HepG2 (cell line): ENCODE measurements around the gene CAMTA1. TPM values are rescaled to one million over a fixed set of nuclear protein-coding genes. Genes with fewer than 3 reads are reported as not detected.

ENCODE experiments used
- ATAC-seq: fragments of 200-7000 bp; cut with Tn5 transposase; 3 replicates; pipeline ENCODE4 v1.9.1; 2020; ENCODE audit warnings: mild to moderate bottlenecking, moderate library complexity
- BruUV-seq: library from RNA; stranded (reverse); fragments of 400-500 nt; replicated peaks from 2 replicates; lab custom pipeline; 2021; lab: Mats Ljungman, UMichigan
- CTCF ChIA-PET: fragments of 300-600 bp; formaldehyde crosslinking; extraction: SDS; loops from one replicate; lab custom pipeline; 2021; ENCODE audit warnings: low total read pairs, inconsistent platforms, low intra/inter-chr PET ratio; lab: Yijun Ruan, JAX
- POLR2A ChIA-PET: fragments of 350-600 bp; sonication (Branson Sonifier 250); formaldehyde crosslinking; loops from one replicate; lab custom pipeline; 2020; ENCODE audit warnings: antibody characterized with exemption, inconsistent platforms; lab: Yijun Ruan, JAX
- DNase-seq: peaks from one replicate; pipeline ENCODE4 v3.0.0-alpha.2; 2015; ENCODE audit warnings: low spot score
- FAIRE-seq: peaks from 3 replicates; lab custom pipeline; 2011; peaks lifted over from hg19 to GRCh38; lab: Jason Lieb, UNC
- H2AFZ ChIP-seq: one replicate; pipeline ENCODE4 v1.6.1; 2011; ENCODE audit warnings: low read length, inconsistent platforms
- H3K27ac ChIP-seq: fragments of 300-600 bp; 3 replicates; pipeline ENCODE4 v1.8.0; 2011; ENCODE audit warnings: mixed run types, mild to moderate bottlenecking, mixed read lengths, low read length, inconsistent platforms; ENCODE audit not compliant: insufficient read depth; ENCODE audit errors: extremely low read length
- H3K27me3 ChIP-seq, 2 experiments: fragments of 200-600 bp in 1 of 2; 2 replicates in 1 of 2; 3 replicates in 1 of 2; pipeline versions ENCODE4 v1.6.0 to v1.8.0; 2011; ENCODE audit warnings: low read length in 2 of 2, mild to moderate bottlenecking in 2 of 2, moderate library complexity in 2 of 2, inconsistent platforms in 1 of 2; ENCODE audit not compliant: insufficient read depth in 2 of 2, control insufficient read depth in 1 of 2
- H3K36me3 ChIP-seq, 2 experiments: fragments of 200-600 bp in 1 of 2; replicated peaks in 1 of 2; 2 replicates in 1 of 2; 3 replicates in 1 of 2; pipeline versions ENCODE4 v1.5.1 to v1.8.0; 2011; ENCODE audit warnings: low read length in 2 of 2, inconsistent platforms in 1 of 2; ENCODE audit not compliant: insufficient read depth in 2 of 2, control insufficient read depth in 1 of 2
- H3K4me1 ChIP-seq: 2 replicates; pipeline ENCODE4 v1.5.1; 2012; ENCODE audit warnings: low read length, inconsistent platforms; ENCODE audit not compliant: insufficient read depth
- H3K4me2 ChIP-seq: 2 replicates; pipeline ENCODE4 v1.6.0; 2011; ENCODE audit warnings: low read depth, low read length, inconsistent platforms
- H3K4me3 ChIP-seq, 3 experiments: fragments of 200-600 bp in 1 of 3; sonication (generic), shearing (Covaris generic) in 1 of 3; replicated peaks in 1 of 3; 2 replicates each; pipeline ENCODE4 v1.5.1; 2011 to 2016; ENCODE audit warnings: low read length in 3 of 3, inconsistent platforms in 2 of 3, low read depth in 2 of 3, mild to moderate bottlenecking in 2 of 3, control low read depth in 1 of 3, mixed read lengths in 1 of 3; ENCODE audit not compliant: insufficient read depth in 1 of 3
- H3K79me2 ChIP-seq: one replicate; pipeline ENCODE4 v1.6.1; 2011; ENCODE audit warnings: low read length, inconsistent platforms; ENCODE audit not compliant: insufficient read depth
- H3K9ac ChIP-seq: 2 replicates; pipeline ENCODE4 v1.6.0; 2011; ENCODE audit warnings: mild to moderate bottlenecking, low read depth, low read length, inconsistent platforms; ENCODE audit not compliant: insufficient read depth
- H3K9me3 ChIP-seq: 2 replicates; pipeline ENCODE4 v1.5.1; 2012; ENCODE audit warnings: mild to moderate bottlenecking, low read length
- H4K20me1 ChIP-seq: 2 replicates; pipeline ENCODE4 v1.6.0; 2011; ENCODE audit warnings: inconsistent platforms, mild to moderate bottlenecking, low read length, moderate library complexity; ENCODE audit not compliant: insufficient read depth
- WGBS: methylation state at CpG from one replicate; pipeline ENCODE4 v1.1.6; 2017; ENCODE audit warnings: low lambda C conversion rate; 5-methylcytosine and 5-hydroxymethylcytosine counted together
- in situ Hi-C: cut with HindIII; loops from 2 replicates; pipeline ENCODE4 v1.10.0; 2017; ENCODE audit warnings: low pct_unique_long_range_greater_than_20kb; ENCODE audit not compliant: extremely low pct_ligation_motif_present
- intact Hi-C: fragments of 100-400 bp; cut with micrococcal nuclease; formaldehyde crosslinking; loops from one replicate; pipeline ENCODE4 v1.10.0; 2022; ENCODE audit not compliant: unreplicated experiment
- polyA plus RNA-seq, 8 experiments: library from polyadenylated mRNA; depleted of rRNA in 3 of 8; stranded (reverse) in 7 of 8; unstranded in 1 of 8; fragments of >200 nt; fragmentation: Illumina TruSeq in 4 of 8; extraction: Trizol in 4 of 8; gene quantifications; 2 replicates each; pipeline versions ENCODE4 v1.2.1 to v1.2.3, GENCODE V29; 2011 to 2016; ENCODE audit warnings: low read depth in 4 of 8, missing spikeins in 1 of 8, mixed read lengths in 1 of 8; ENCODE audit not compliant: insufficient read depth in 1 of 8
- total RNA-seq, 5 experiments: library from RNA; depleted of rRNA; stranded (reverse); fragments of >200 nt; fragmentation: Illumina TruSeq; extraction: Trizol; gene quantifications; 2 replicates each; pipeline ENCODE4 v1.2.3, GENCODE V29; 2016; ENCODE audit warnings: low read depth in 1 of 5
- TF ChIP-seq, protein P1 (sequence below): sonication (generic); formaldehyde crosslinking; IDR thresholded peaks from 2 replicates; pipeline ENCODE4 v1.4.0; 2020; ENCODE audit warnings: low read depth, mild to moderate bottlenecking, missing genetic modification reagents
- TF ChIP-seq, protein P2 (sequence below): fragments of 450-650 bp; IDR thresholded peaks from 2 replicates; pipeline ENCODE4 v1.6.1; 2016

Gene CAMTA1
- total and polyA plus RNA-seq, 2 of the 13 experiments (the other 11 are each of a cell fraction or from before 2014, with no cell fraction given): 25.0 to 36.4 TPM

DNA sequence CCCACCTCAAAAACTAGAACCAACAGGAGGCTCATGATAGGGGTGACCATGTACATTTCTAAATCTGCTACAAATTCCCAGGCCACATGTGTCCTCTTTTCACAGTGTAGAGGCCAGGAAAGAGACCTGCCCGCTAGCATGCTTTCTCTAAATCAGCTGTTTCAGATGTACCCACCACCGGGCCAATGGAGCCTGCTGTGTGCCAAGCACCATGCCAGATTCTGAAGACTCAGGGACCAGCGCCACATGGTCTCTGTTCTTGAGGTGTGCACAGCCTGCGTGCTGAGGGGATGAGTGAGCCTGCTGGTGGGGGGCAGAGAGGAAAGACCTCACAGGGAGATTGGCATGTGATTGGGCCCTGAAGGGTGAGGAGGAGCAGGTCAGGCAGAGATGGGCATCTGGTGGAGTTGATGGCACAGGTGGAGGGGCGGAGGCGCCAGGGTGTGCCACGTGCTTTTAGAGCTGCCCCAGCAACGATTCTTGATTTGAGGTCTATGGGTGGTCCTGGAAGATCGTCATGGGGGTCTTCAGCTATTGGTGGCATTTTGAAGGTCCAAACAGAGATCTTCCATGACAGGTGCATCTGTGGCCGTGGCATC is 500.7 kb downstream of the CAMTA1 start:
- POLR2A ChIA-PET: no interaction called here
- CTCF ChIA-PET: no interaction called here
- in situ Hi-C loops: no loop called here

More for the DNA sequence above, 500.7 kb downstream of the CAMTA1 start:
- ATAC-seq (no peak), DNase-seq (no peak), FAIRE-seq (no peak)
- no peak overlapping the region for H2AFZ ChIP-seq
- H3K4me1 ChIP-seq: no peaks in the 10 kb centered on the region
- intact Hi-C loops: no loop called here
- no peak overlapping the region for H3K9ac ChIP-seq
- H3K4me3 ChIP-seq: no peak overlapping the region
- H3K9me3 ChIP-seq: no peaks in the 10 kb centered on the region
- WGBS: 2% methylated on average over 7 of the region's 10 CpGs
- TF ChIP-seq, protein P1, sequence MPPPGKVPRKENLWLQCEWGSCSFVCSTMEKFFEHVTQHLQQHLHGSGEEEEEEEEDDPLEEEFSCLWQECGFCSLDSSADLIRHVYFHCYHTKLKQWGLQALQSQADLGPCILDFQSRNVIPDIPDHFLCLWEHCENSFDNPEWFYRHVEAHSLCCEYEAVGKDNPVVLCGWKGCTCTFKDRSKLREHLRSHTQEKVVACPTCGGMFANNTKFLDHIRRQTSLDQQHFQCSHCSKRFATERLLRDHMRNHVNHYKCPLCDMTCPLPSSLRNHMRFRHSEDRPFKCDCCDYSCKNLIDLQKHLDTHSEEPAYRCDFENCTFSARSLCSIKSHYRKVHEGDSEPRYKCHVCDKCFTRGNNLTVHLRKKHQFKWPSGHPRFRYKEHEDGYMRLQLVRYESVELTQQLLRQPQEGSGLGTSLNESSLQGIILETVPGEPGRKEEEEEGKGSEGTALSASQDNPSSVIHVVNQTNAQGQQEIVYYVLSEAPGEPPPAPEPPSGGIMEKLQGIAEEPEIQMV (CRISPR knock-in tag): no peak
- TF ChIP-seq, protein P2, sequence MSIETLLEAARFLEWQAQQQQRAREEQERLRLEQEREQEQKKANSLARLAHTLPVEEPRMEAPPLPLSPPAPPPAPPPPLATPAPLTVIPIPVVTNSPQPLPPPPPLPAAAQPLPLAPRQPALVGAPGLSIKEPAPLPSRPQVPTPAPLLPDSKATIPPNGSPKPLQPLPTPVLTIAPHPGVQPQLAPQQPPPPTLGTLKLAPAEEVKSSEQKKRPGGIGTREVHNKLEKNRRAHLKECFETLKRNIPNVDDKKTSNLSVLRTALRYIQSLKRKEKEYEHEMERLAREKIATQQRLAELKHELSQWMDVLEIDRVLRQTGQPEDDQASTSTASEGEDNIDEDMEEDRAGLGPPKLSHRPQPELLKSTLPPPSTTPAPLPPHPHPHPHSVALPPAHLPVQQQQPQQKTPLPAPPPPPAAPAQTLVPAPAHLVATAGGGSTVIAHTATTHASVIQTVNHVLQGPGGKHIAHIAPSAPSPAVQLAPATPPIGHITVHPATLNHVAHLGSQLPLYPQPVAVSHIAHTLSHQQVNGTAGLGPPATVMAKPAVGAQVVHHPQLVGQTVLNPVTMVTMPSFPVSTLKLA: peak; percentile 67
- no peak overlapping the region for H3K27ac ChIP-seq
- no peaks in the 10 kb centered on the region for H4K20me1 ChIP-seq
- H3K79me2 ChIP-seq: no peaks in the 10 kb centered on the region
- no peaks in the 10 kb centered on the region for H3K36me3 ChIP-seq
- BruUV-seq: no TSS peak
- no peak overlapping the region for H3K4me2 ChIP-seq
- peaks cover 0 to 17% of the 10 kb centered on the region in 2 experiments; a peak in 2 of 5 replicates for H3K27me3 ChIP-seq
